ENCODE measurements around the gene ARHGAP10. TPM values are rescaled to one million over a fixed set of nuclear protein-coding genes. Genes with fewer than 3 reads are reported as not detected.

The ARHGAP10 gene
- total and polyA plus RNA-seq, 5 donors from 2014 or later = 2.9 to 14.1 (median 4.7) TPM

DNA sequence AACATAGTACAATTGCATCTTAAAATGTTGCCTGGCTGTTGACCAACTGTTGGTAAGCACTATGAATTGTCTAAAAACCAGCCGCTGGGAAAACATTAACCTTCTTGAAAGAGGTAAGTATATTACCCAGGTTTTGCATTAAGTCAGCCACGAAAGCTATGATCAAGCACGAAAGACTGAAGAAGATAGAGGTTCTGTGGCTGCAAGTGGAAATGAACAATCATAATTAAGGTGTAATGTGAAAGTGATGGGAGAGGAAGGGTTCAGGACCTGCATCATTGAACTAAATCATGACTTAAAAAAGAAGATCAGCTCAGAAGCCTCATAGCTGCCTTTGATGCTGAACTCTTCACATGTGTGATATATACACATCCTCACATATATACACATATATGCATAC, 369.3 kb downstream of the ARHGAP10 start:
- Histone ChIP-seq H3K4me1 (ENCODE audit: control insufficient read depth, insufficient read depth, low read length, poor library complexity, severe bottlenecking) (no peaks in the 10 kb centered on the region), H3K27me3 (ENCODE audit: control insufficient read depth, insufficient read depth, low read length) (no peaks in the 10 kb centered on the region), H3K36me3 (ENCODE audit: control insufficient read depth, insufficient read depth, low read length) (peaks cover 5% of the 10 kb centered on the region), H3K9me3 (ENCODE audit: control insufficient read depth in 2 of 2, low read length in 2 of 2) (no peaks in the 10 kb centered on the region), H3K4me3 (ENCODE audit: low read depth, low read length) (no peak overlapping the region), H3K27ac (ENCODE audit: insufficient read depth, low read length, poor library complexity, severe bottlenecking) (no peak overlapping the region)
- Mint-ChIP-seq H3K4me3 (no peak overlapping the region), H3K9me3 (peaks cover 0 to 2% (median 0%) of the 10 kb centered on the region in 7 donors), H3K27ac (no peak overlapping the region), H3K36me3 (peaks cover 35% of the 10 kb centered on the region), H3K27me3 (no peaks in the 10 kb centered on the region), H3K4me1 (peaks cover 0 to 14% (median 8%) of the 10 kb centered on the region in 4 donors)
- DNase-seq (no peak), ATAC-seq (ENCODE audit: low read depth in 2 of 2) (no peak)

GRCh38 chr4:148101790-148102189, 369.9 kb downstream of the ARHGAP10 start:
- Histone ChIP-seq H3K9me3 (ENCODE audit: control insufficient read depth in 2 of 2, low read length in 2 of 2) (no peaks in the 10 kb centered on the region), H3K4me1 (ENCODE audit: control insufficient read depth, insufficient read depth, low read length, poor library complexity, severe bottlenecking) (no peaks in the 10 kb centered on the region), H3K4me3 (ENCODE audit: low read depth, low read length) (no peak overlapping the region), H3K36me3 (ENCODE audit: control insufficient read depth, insufficient read depth, low read length) (peaks cover 5% of the 10 kb centered on the region), H3K27me3 (ENCODE audit: control insufficient read depth, insufficient read depth, low read length) (no peaks in the 10 kb centered on the region), H3K27ac (ENCODE audit: insufficient read depth, low read length, poor library complexity, severe bottlenecking) (no peak overlapping the region)
- no peak for ATAC-seq (ENCODE audit: low read depth in 2 of 2)
- peaks cover 0 to 6% (median 0%) of the 10 kb centered on the region in 7 donors for H3K9me3 Mint-ChIP-seq
- no peak overlapping the region for H3K4me3 Mint-ChIP-seq
- no peaks in the 10 kb centered on the region for H3K27me3 Mint-ChIP-seq
- peak overlapping the region in 1 of 3 donors; percentile 79 for H3K27ac Mint-ChIP-seq
- H3K36me3 Mint-ChIP-seq = peaks cover 41% of the 10 kb centered on the region
- DNase-seq = no peak
- H3K4me1 Mint-ChIP-seq = peaks cover 0 to 14% (median 7%) of the 10 kb centered on the region in 4 donors

DNA sequence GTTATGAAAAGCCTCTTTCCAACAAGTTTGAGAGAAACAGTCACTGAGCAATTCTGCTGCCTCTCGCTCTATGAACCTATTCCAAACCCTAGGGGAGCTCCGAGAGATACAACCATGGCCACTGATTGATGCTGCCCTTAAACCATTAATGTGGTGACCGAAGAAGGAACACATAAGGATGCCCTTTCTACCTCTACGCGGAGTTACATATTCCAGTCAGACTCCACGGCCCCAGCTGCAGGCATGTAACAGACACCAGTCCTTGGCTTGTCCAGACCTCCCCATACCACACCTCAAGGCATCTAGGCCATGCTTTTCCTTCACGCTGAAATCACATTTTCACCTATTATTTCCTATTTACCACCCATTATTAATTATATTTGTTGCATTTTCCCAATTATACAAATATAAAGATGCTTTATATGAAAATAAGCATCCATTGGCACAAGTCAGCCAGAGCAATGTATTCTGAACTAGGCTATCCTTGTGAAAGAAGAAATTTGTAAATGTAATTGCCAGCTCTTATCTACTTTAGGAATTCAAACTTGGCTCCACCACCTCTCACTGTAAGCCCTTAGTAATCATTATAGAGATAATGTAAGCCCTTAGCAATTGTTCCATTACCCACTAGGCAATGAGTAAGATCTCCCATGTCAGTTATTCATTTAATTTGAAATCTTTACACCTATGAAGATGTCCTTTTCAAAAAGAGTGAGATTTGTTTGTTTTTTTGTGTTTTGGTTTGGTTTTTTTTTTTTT, 371.9 kb downstream of the ARHGAP10 start:
- Mint-ChIP-seq H3K27me3 (no peaks in the 10 kb centered on the region), H3K9me3 (peaks cover 0 to 10% (median 0%) of the 10 kb centered on the region in 7 donors), H3K4me3 (no peak overlapping the region), H3K27ac (peak overlapping the region in 1 of 3 donors; percentile 11), H3K4me1 (peaks cover 0 to 14% (median 8%) of the 10 kb centered on the region in 4 donors), H3K36me3 (peaks cover 47% of the 10 kb centered on the region)
- no peaks in the 10 kb centered on the region for H3K9me3 ChIP-seq (ENCODE audit: control insufficient read depth in 2 of 2, low read length in 2 of 2)
- H3K36me3 ChIP-seq (ENCODE audit: control insufficient read depth, insufficient read depth, low read length) = peaks cover 7% of the 10 kb centered on the region
- H3K27me3 ChIP-seq (ENCODE audit: control insufficient read depth, insufficient read depth, low read length) = no peaks in the 10 kb centered on the region
- H3K4me3 ChIP-seq (ENCODE audit: low read depth, low read length) = no peak overlapping the region
- no peak for DNase-seq
- H3K4me1 ChIP-seq (ENCODE audit: control insufficient read depth, insufficient read depth, low read length, poor library complexity, severe bottlenecking) = no peaks in the 10 kb centered on the region
- no peak overlapping the region for H3K27ac ChIP-seq (ENCODE audit: insufficient read depth, low read length, poor library complexity, severe bottlenecking)
- no peak for ATAC-seq (ENCODE audit: low read depth in 2 of 2)

- Histone ChIP-seq H3K27ac (ENCODE audit: insufficient read depth, low read length, poor library complexity, severe bottlenecking) (no peak overlapping the region), H3K4me1 (ENCODE audit: control insufficient read depth, insufficient read depth, low read length, poor library complexity, severe bottlenecking) (no peaks in the 10 kb centered on the region), H3K27me3 (ENCODE audit: control insufficient read depth, insufficient read depth, low read length) (no peaks in the 10 kb centered on the region), H3K4me3 (ENCODE audit: low read depth, low read length) (no peak overlapping the region), H3K36me3 (ENCODE audit: control insufficient read depth, insufficient read depth, low read length) (peaks cover 22% of the 10 kb centered on the region), H3K9me3 (ENCODE audit: control insufficient read depth in 2 of 2, low read length in 2 of 2) (no peaks in the 10 kb centered on the region)
- peaks cover 0 to 10% (median 0%) of the 10 kb centered on the region in 7 donors for H3K9me3 Mint-ChIP-seq
- no peaks in the 10 kb centered on the region for H3K27me3 Mint-ChIP-seq
- H3K4me3 Mint-ChIP-seq = no peak overlapping the region
- DNase-seq = no peak
- no peak overlapping the region for H3K27ac Mint-ChIP-seq
- no peak for ATAC-seq (ENCODE audit: low read depth in 2 of 2)
- H3K4me1 Mint-ChIP-seq = peaks cover 0 to 17% (median 11%) of the 10 kb centered on the region in 4 donors
- H3K36me3 Mint-ChIP-seq = peaks cover 52% of the 10 kb centered on the region
Measured at GRCh38 chr4:148108766-148109165, 376.9 kb downstream of the ARHGAP10 start.

DNA sequence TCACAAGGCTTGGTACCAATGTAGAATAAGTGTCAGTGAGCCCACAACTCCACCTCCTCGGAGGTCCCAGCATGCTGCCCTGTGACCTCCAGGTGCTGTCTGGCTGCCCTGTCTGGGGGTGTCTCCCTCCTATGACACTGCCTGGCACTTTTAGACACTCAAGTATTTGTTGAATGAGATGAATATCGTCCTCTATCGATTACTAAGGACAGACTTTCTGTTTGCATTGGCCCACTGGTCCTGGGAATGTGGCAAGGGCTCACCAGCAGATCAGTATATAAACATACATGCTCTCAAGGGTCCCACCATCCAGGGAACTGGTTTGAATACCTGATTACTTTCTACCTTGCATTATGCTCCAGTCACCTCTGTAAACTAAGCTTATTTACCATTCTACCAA, 377.3 kb downstream of the ARHGAP10 start:
- Histone ChIP-seq H3K9me3 (ENCODE audit: control insufficient read depth in 2 of 2, low read length in 2 of 2) (no peaks in the 10 kb centered on the region), H3K4me3 (ENCODE audit: low read depth, low read length) (no peak overlapping the region), H3K27ac (ENCODE audit: insufficient read depth, low read length, poor library complexity, severe bottlenecking) (no peak overlapping the region), H3K4me1 (ENCODE audit: control insufficient read depth, insufficient read depth, low read length, poor library complexity, severe bottlenecking) (no peaks in the 10 kb centered on the region), H3K36me3 (ENCODE audit: control insufficient read depth, insufficient read depth, low read length) (peaks cover 25% of the 10 kb centered on the region), H3K27me3 (ENCODE audit: control insufficient read depth, insufficient read depth, low read length) (no peaks in the 10 kb centered on the region)
- Mint-ChIP-seq H3K36me3 (peaks cover 56% of the 10 kb centered on the region), H3K4me3 (no peak overlapping the region), H3K27ac (no peak overlapping the region), H3K9me3 (peaks cover 0 to 10% (median 0%) of the 10 kb centered on the region in 7 donors), H3K4me1 (peaks cover 0 to 21% (median 11%) of the 10 kb centered on the region in 4 donors), H3K27me3 (no peaks in the 10 kb centered on the region)
- ATAC-seq (ENCODE audit: low read depth in 2 of 2) (no peak), DNase-seq (no peak)

DNA sequence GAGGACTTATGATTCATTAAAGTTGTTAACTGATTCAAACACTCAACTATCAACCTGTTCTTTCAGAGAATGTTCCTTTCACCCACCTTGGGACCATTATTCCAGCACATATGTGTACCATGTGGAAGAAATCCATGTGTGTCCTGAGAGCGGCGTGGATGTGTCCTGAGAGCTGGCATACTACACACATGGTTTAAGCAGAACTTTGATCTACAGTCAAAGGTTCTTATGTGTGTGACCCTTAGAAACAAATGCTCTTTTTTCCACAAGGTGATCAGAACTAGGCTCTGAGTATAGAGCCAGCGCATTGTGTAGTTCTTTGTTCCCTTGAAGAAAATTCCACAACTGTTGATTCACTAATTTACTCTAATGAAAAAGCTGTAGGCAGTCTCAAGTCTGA, 378.3 kb downstream of the ARHGAP10 start:
- DNase-seq (no peak), ATAC-seq (ENCODE audit: low read depth in 2 of 2) (no peak)
- H3K4me3 ChIP-seq (ENCODE audit: low read depth, low read length) = no peak overlapping the region
- Mint-ChIP-seq H3K27me3 (no peaks in the 10 kb centered on the region), H3K9me3 (peaks cover 0 to 10% (median 0%) of the 10 kb centered on the region in 7 donors), H3K36me3 (peaks cover 55% of the 10 kb centered on the region), H3K4me3 (no peak overlapping the region), H3K4me1 (peaks cover 0 to 21% (median 10%) of the 10 kb centered on the region in 4 donors), H3K27ac (no peak overlapping the region)
- H3K36me3 ChIP-seq (ENCODE audit: control insufficient read depth, insufficient read depth, low read length) = peaks cover 25% of the 10 kb centered on the region
- no peaks in the 10 kb centered on the region for H3K27me3 ChIP-seq (ENCODE audit: control insufficient read depth, insufficient read depth, low read length)
- no peaks in the 10 kb centered on the region for H3K4me1 ChIP-seq (ENCODE audit: control insufficient read depth, insufficient read depth, low read length, poor library complexity, severe bottlenecking)
- H3K27ac ChIP-seq (ENCODE audit: insufficient read depth, low read length, poor library complexity, severe bottlenecking) = no peak overlapping the region
- no peaks in the 10 kb centered on the region for H3K9me3 ChIP-seq (ENCODE audit: control insufficient read depth in 2 of 2, low read length in 2 of 2)

GRCh38 chr4:148112231-148112982, 380.5 kb downstream of the ARHGAP10 start:
- DNase-seq = no peak

More at GRCh38 chr4:148112231-148112982, 380.5 kb downstream of the ARHGAP10 start:
- Histone ChIP-seq H3K27me3 (ENCODE audit: control insufficient read depth, insufficient read depth, low read length) (no peaks in the 10 kb centered on the region), H3K27ac (ENCODE audit: insufficient read depth, low read length, poor library complexity, severe bottlenecking) (no peak overlapping the region), H3K4me1 (ENCODE audit: control insufficient read depth, insufficient read depth, low read length, poor library complexity, severe bottlenecking) (no peaks in the 10 kb centered on the region), H3K4me3 (ENCODE audit: low read depth, low read length) (no peak overlapping the region), H3K9me3 (ENCODE audit: control insufficient read depth in 2 of 2, low read length in 2 of 2) (no peaks in the 10 kb centered on the region), H3K36me3 (ENCODE audit: control insufficient read depth, insufficient read depth, low read length) (peaks cover 25% of the 10 kb centered on the region)
- ATAC-seq (ENCODE audit: low read depth in 2 of 2) = no peak
- Mint-ChIP-seq H3K27ac (no peak overlapping the region), H3K4me3 (no peak overlapping the region), H3K27me3 (no peaks in the 10 kb centered on the region), H3K36me3 (peaks cover 36% of the 10 kb centered on the region), H3K4me1 (peaks cover 0 to 29% (median 13%) of the 10 kb centered on the region in 4 donors), H3K9me3 (peaks cover 0 to 6% (median 0%) of the 10 kb centered on the region in 7 donors)
